Muscle layer of duodenum (tissue), 2 donors: ENCODE results near the gene UBE2R2.
"Not testable (repeated sequence)": the region's sequence is repeated elsewhere in the genome, so short reads cannot be mapped to it uniquely, and the experiment has no call there.

Experiments used
- H3K27ac ChIP-seq: one replicate; pipeline ENCODE4 v1.7.0; 2013; ENCODE audit warnings: mild to moderate bottlenecking, low read length
- H3K27me3 ChIP-seq: one replicate; pipeline ENCODE4 v1.7.0; 2013; ENCODE audit warnings: low read depth, mild to moderate bottlenecking, control low read depth, low read length
- H3K36me3 ChIP-seq, 2 donors: one replicate each; pipeline ENCODE4 v1.7.0; 2013; ENCODE audit warnings: low read length in 2 of 2, control low read depth in 1 of 2, mild to moderate bottlenecking in 1 of 2; ENCODE audit not compliant: insufficient read depth in 2 of 2, control insufficient read depth in 1 of 2
- H3K4me1 ChIP-seq, 2 donors: one replicate each; pipeline ENCODE4 v1.7.0; 2013; ENCODE audit warnings: low read length in 2 of 2, mild to moderate bottlenecking in 2 of 2, control low read depth in 1 of 2, moderate library complexity in 1 of 2; ENCODE audit not compliant: insufficient read depth in 2 of 2, control insufficient read depth in 1 of 2
- H3K4me3 ChIP-seq, 2 donors: one replicate each; pipeline ENCODE4 v1.7.0; 2013; ENCODE audit warnings: low read length in 2 of 2, low read depth in 1 of 2, mild to moderate bottlenecking in 1 of 2
- H3K9me3 ChIP-seq, 2 donors: one replicate each; pipeline ENCODE4 v1.7.0; 2013; ENCODE audit warnings: low read length in 2 of 2, control low read depth in 1 of 2, mild to moderate bottlenecking in 1 of 2; ENCODE audit not compliant: control insufficient read depth in 1 of 2
- donor health status: healthy.

The UBE2R2 gene

GRCh38 chr9:33847894-33848205, 30.9 kb downstream of the UBE2R2 start:
- not testable (repeated sequence) for H3K4me3 ChIP-seq, H3K9me3 ChIP-seq, H3K36me3 ChIP-seq, H3K27me3 ChIP-seq, H3K27ac ChIP-seq
- peaks cover 13 to 29% of the 10 kb centered on the region in 2 donors for H3K4me1 ChIP-seq

- Histone ChIP-seq H3K27me3 (no peaks in the 10 kb centered on the region), H3K9me3 (no peaks in the 10 kb centered on the region), H3K4me1 (peaks cover 13 to 30% of the 10 kb centered on the region in 2 donors), H3K36me3 (no peaks in the 10 kb centered on the region), H3K4me3 (no peak overlapping the region), H3K27ac (no peak overlapping the region)
Measured at GRCh38 chr9:33850267-33850629, 33.3 kb downstream of the UBE2R2 start.

GRCh38 chr9:33850677-33851076, 33.7 kb downstream of the UBE2R2 start:
- H3K4me1 ChIP-seq = peaks cover 13 to 31% of the 10 kb centered on the region in 2 donors
- no peaks in the 10 kb centered on the region for H3K36me3 ChIP-seq
- no peaks in the 10 kb centered on the region for H3K9me3 ChIP-seq
- H3K27ac ChIP-seq = no peak overlapping the region
- H3K27me3 ChIP-seq = no peaks in the 10 kb centered on the region
- no peak overlapping the region for H3K4me3 ChIP-seq

GRCh38 chr9:33851301-33851700, 34.3 kb downstream of the UBE2R2 start:
- H3K27ac ChIP-seq = no peak overlapping the region
- H3K27me3 ChIP-seq = no peaks in the 10 kb centered on the region
- H3K4me1 ChIP-seq = peaks cover 13 to 34% of the 10 kb centered on the region in 2 donors
- H3K36me3 ChIP-seq = no peaks in the 10 kb centered on the region
- H3K4me3 ChIP-seq = no peak overlapping the region
- H3K9me3 ChIP-seq = no peaks in the 10 kb centered on the region

GRCh38 chr9:33852216-33852826, 35.4 kb downstream of the UBE2R2 start:
- Histone ChIP-seq H3K4me3 (no peak overlapping the region), H3K9me3 (no peaks in the 10 kb centered on the region), H3K27ac (no peak overlapping the region), H3K36me3 (no peaks in the 10 kb centered on the region), H3K27me3 (no peaks in the 10 kb centered on the region), H3K4me1 (peaks cover 13 to 29% of the 10 kb centered on the region in 2 donors)

DNA sequence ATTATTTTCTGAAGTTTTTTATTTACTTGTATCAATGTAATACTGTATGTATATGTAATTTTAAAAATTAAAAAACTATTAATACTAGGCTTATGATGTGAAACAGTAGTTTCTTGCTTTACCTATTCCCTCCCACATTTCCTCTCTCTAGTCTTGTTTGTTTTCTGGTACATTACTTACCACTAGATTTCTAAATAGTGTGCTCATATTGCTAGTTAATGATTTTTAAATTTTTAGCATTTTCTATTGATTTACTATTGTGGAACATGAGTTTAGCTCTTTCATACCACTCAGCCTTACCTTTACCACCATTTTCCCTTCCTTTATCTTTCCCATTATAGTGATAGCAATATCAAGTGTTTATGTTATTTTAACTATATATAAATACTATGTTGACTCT, 39.3 kb downstream of the UBE2R2 start:
- peaks cover 6 to 30% of the 10 kb centered on the region in 2 donors for H3K4me1 ChIP-seq
- no peak overlapping the region for H3K4me3 ChIP-seq
- no peaks in the 10 kb centered on the region for H3K9me3 ChIP-seq
- no peaks in the 10 kb centered on the region for H3K36me3 ChIP-seq
- H3K27me3 ChIP-seq = no peaks in the 10 kb centered on the region
- no peak overlapping the region for H3K27ac ChIP-seq

DNA sequence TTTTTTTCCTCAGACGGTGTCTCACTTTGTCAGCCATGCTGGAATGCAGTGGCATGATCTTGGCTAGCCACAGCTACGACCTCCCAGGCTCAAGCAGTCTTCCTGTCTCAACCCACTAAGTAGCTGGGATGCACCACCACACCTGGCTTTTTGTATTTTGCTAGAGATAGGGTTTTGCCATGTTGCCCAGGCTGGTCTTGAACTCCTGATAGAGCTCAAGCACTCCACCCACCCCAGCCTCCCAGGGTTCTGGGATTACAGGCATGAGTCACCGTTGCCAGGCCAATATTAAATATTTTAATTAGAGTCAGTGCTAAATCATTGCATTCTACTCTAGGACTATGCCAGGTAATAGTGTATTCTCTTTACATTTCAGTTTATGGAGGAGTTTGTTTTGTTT, 41.5 kb downstream of the UBE2R2 start:
- H3K27ac ChIP-seq = no peak overlapping the region
- H3K9me3 ChIP-seq = no peaks in the 10 kb centered on the region
- H3K4me1 ChIP-seq = peaks cover 0 to 12% of the 10 kb centered on the region in 2 donors
- H3K27me3 ChIP-seq = no peaks in the 10 kb centered on the region
- H3K36me3 ChIP-seq = no peaks in the 10 kb centered on the region
- no peak overlapping the region for H3K4me3 ChIP-seq

DNA sequence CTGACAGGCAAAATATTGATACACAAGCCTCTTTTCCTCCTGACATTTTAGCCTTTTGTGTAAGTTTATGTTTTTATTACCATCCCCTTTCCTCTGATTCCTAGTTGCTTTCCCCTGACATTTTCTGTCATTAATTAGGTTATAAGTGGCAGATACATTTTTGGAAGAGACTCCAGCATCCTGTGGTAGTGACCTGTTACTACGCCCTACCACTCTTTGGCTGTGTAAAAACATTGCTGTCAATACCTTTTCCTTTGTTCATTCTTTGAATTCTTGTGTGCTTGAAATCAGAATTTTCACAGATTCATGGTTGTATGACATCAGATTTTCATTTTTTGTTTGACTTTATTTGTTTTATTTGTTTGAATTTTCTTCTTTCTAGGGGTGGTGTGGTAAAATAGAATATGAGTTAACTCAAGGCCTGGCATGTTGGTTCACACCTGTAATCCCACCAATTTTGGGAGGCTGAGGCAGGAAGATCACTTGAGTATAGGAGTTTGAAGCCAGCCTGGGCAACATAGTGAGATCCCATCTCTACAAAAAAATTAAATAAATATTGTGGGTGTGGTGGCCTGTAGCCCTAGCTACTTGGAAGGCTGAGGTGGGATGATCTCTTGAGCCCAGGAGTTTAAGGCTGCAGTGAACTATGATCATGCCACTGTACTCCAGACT, 43.4 kb downstream of the UBE2R2 start:
- Histone ChIP-seq H3K4me3 (no peak overlapping the region), H3K27ac (no peak overlapping the region), H3K27me3 (no peaks in the 10 kb centered on the region), H3K36me3 (no peaks in the 10 kb centered on the region), H3K9me3 (no peaks in the 10 kb centered on the region), H3K4me1 (peaks cover 0 to 12% of the 10 kb centered on the region in 2 donors)

DNA sequence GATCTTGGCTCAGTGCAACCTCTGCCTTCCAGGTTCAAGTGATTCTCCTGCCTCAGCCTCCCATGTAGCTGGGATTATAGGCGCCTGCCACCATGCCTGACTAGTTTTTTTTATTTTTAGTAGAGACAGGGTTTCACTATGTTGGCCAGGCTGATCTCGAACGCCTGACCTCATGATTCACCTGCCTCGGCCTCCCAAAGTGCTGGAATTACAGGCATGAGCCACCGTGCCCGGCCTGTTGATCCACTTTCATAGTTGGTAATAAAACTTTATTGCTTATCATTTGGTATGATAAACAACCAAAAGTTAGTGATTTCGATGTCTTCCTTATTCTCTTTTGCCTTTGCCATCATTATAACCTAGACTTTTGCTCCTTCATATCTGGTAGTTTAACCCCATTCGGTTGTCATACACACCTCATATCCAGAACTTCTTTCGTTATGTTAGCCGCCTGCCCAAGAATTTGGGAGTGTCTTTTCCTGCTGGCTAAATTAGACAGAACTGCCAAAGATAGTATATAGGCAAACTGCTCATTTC, 45.0 kb downstream of the UBE2R2 start:
- H3K27me3 ChIP-seq = no peaks in the 10 kb centered on the region
- no peak overlapping the region for H3K4me3 ChIP-seq
- peaks cover 0 to 8% of the 10 kb centered on the region in 2 donors for H3K4me1 ChIP-seq
- H3K9me3 ChIP-seq = no peaks in the 10 kb centered on the region
- H3K27ac ChIP-seq = no peak overlapping the region
- no peaks in the 10 kb centered on the region for H3K36me3 ChIP-seq

DNA sequence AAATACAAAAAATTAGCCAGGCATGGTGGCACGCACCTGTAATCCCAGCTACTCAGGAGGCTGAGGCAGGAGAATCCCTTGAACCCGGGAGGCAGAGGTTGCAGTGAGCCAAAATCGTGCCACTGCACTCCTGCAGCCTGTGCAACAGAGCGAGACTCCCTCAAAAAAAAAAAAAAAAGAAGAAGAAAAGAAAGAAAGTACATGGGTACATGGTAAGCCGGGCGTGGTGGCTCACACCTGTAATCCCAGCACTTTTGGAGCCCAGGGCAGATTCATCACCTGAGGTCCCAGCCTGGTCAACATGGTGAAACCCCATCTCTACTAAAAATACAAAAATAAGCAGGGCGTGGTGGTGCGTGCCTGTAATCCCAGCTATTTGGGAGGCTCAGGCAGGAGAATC, 46.1 kb downstream of the UBE2R2 start:
- H3K27ac ChIP-seq, H3K4me3 ChIP-seq, H3K27me3 ChIP-seq, H3K9me3 ChIP-seq, H3K36me3 ChIP-seq: not testable (repeated sequence)
- H3K4me1 ChIP-seq = peaks cover 0 to 12% of the 10 kb centered on the region in 2 donors

GRCh38 chr9:33867747-33868439, 50.9 kb downstream of the UBE2R2 start:
- H3K9me3 ChIP-seq = no peaks in the 10 kb centered on the region
- H3K4me1 ChIP-seq = peaks cover 8 to 24% of the 10 kb centered on the region in 2 donors
- no peaks in the 10 kb centered on the region for H3K36me3 ChIP-seq
- H3K27ac ChIP-seq = no peak overlapping the region
- H3K4me3 ChIP-seq = no peak overlapping the region
- no peaks in the 10 kb centered on the region for H3K27me3 ChIP-seq
